H1 (cell line): ENCODE measurements around the gene FMNL2. TPM values are rescaled to one million over a fixed set of nuclear protein-coding genes. Genes with fewer than 3 reads are reported as not detected.

ENCODE experiments used
- CTCF ChIA-PET: fragments of 300-600 bp; sonication (Branson Sonifier 250); formaldehyde crosslinking; loops from one replicate; lab custom pipeline; 2021; ENCODE audit not compliant: partially characterized antibody; lab: Charles Lee
- POLR2A ChIA-PET: fragments of 300-600 bp; sonication (Branson Sonifier 250); formaldehyde crosslinking; loops from one replicate; lab custom pipeline; 2021; ENCODE audit warnings: inconsistent platforms; ENCODE audit not compliant: partially characterized antibody; lab: Charles Lee
- DNase-seq, 2 experiments: peaks; one replicate each; pipeline versions ENCODE4 v3.0.0 to v3.0.0-alpha.2; 2010 to 2022; ENCODE audit warnings: low spot score in 2 of 2, low read depth in 1 of 2, mixed read lengths in 1 of 2
- FAIRE-seq: peaks from 2 replicates; lab custom pipeline; 2011; peaks lifted over from hg19 to GRCh38; lab: Jason Lieb, UNC
- H2AFZ ChIP-seq: 2 replicates; pipeline ENCODE4 v1.8.1; 2012; ENCODE audit warnings: low read length, inconsistent platforms
- H2AK5ac ChIP-seq: 2 replicates; pipeline ENCODE4 v1.6.1; 2013; ENCODE audit warnings: low read depth, low read length
- H2BK120ac ChIP-seq: replicated peaks from 2 replicates; pipeline ENCODE3; 2013; ENCODE audit warnings: low read depth, low read length, inconsistent platforms
- H2BK12ac ChIP-seq: 2 replicates; pipeline ENCODE4 v1.6.1; 2013; ENCODE audit warnings: low read depth, low read length
- H2BK15ac ChIP-seq: 2 replicates; pipeline ENCODE4 v1.6.1; 2013; ENCODE audit warnings: low read length
- H2BK20ac ChIP-seq: 2 replicates; pipeline ENCODE4 v1.6.1; 2013; ENCODE audit warnings: low read length
- H2BK5ac ChIP-seq: 2 replicates; pipeline ENCODE4 v1.6.1; 2013; ENCODE audit warnings: low read depth, low read length
- H3K14ac ChIP-seq: 2 replicates; pipeline ENCODE4 v1.6.1; 2013; ENCODE audit warnings: inconsistent platforms; ENCODE audit not compliant: insufficient read length
- H3K18ac ChIP-seq: 2 replicates; pipeline ENCODE4 v1.6.1; 2013; ENCODE audit warnings: low read length; ENCODE audit errors: extremely low read depth
- H3K23ac ChIP-seq: 2 replicates; pipeline ENCODE4 v1.6.1; 2013; ENCODE audit warnings: inconsistent platforms; ENCODE audit not compliant: insufficient read length
- H3K23me2 ChIP-seq: 2 replicates; pipeline ENCODE4 v1.6.1; 2013; ENCODE audit warnings: low read depth, low read length
- H3K27ac ChIP-seq: 2 replicates; pipeline ENCODE4 v1.6.1; 2011; ENCODE audit warnings: low read depth, low read length, inconsistent platforms
- H3K27me3 ChIP-seq, 4 experiments: replicated peaks in 1 of 4; 1 replicate in 1 of 4; 2 replicates in 3 of 4; pipeline versions ENCODE4 v1.6.1 to v1.8.1; 2011 to 2013; ENCODE audit warnings: low read length in 3 of 4, mild to moderate bottlenecking in 3 of 4, inconsistent platforms in 2 of 4, mixed read lengths in 2 of 4, moderate library complexity in 1 of 4; ENCODE audit not compliant: control insufficient read depth in 3 of 4, insufficient read depth in 3 of 4; ENCODE audit errors: extremely low read depth in 1 of 4
- H3K36me3 ChIP-seq, 4 experiments: 2 replicates each; pipeline versions ENCODE4 v1.6.1 to v1.8.1; 2011 to 2013; ENCODE audit warnings: mild to moderate bottlenecking in 4 of 4, low read length in 3 of 4, moderate library complexity in 2 of 4, control low read depth in 1 of 4, inconsistent platforms in 1 of 4; ENCODE audit not compliant: insufficient read depth in 4 of 4, control insufficient read depth in 2 of 4
- H3K4ac ChIP-seq: replicated peaks from 2 replicates; pipeline ENCODE3; 2013; ENCODE audit warnings: low read length, low read depth, mixed read lengths, inconsistent platforms; ENCODE audit not compliant: insufficient read length
- H3K4me1 ChIP-seq, 4 experiments: replicated peaks in 1 of 4; 1 replicate in 1 of 4; 2 replicates in 3 of 4; pipeline versions ENCODE4 v1.6.1 to v1.8.1; 2011 to 2013; ENCODE audit warnings: low read length in 3 of 4, inconsistent platforms in 2 of 4, mixed read lengths in 1 of 4; ENCODE audit not compliant: insufficient read depth in 4 of 4, control insufficient read depth in 3 of 4
- H3K4me2 ChIP-seq, 2 experiments: 2 replicates each; pipeline versions ENCODE4 v1.6.1 to v1.8.1; 2011 to 2013; ENCODE audit warnings: low read depth in 2 of 2, low read length in 2 of 2, control low read depth in 1 of 2, inconsistent platforms in 1 of 2, mild to moderate bottlenecking in 1 of 2; ENCODE audit not compliant: insufficient read depth in 1 of 2
- H3K4me3 ChIP-seq, 4 experiments: fragments of 200-600, 300-600 bp in 1 of 4; sonication (generic), shearing (Covaris generic), sonication (Bioruptor Twin) in 1 of 4; 2 replicates each; pipeline versions ENCODE4 v1.5.1 to v1.8.1; 2011 to 2016; ENCODE audit warnings: low read length in 4 of 4, low read depth in 3 of 4, control low read depth in 2 of 4, inconsistent platforms in 2 of 4, mild to moderate bottlenecking in 2 of 4, mixed read lengths in 1 of 4, moderate library complexity in 1 of 4; ENCODE audit not compliant: insufficient read depth in 2 of 4; ENCODE audit errors: extremely low read depth in 1 of 4
- H3K56ac ChIP-seq: replicated peaks from 2 replicates; pipeline ENCODE3; 2013; ENCODE audit warnings: low read depth, mild to moderate bottlenecking, mixed read lengths, low read length, inconsistent platforms; ENCODE audit not compliant: insufficient read length
- H3K79me1 ChIP-seq: 2 replicates; pipeline ENCODE4 v1.6.1; 2013; ENCODE audit warnings: low read depth, low read length, control low read depth
- H3K79me2 ChIP-seq, 2 experiments: 2 replicates each; pipeline versions ENCODE4 v1.6.1 to v1.8.1; 2012 to 2013; ENCODE audit warnings: low read length in 2 of 2, mild to moderate bottlenecking in 2 of 2, inconsistent platforms in 1 of 2; ENCODE audit not compliant: insufficient read depth in 2 of 2, control insufficient read depth in 1 of 2
- H3K9ac ChIP-seq, 4 experiments: replicated peaks in 1 of 4; 1 replicate in 1 of 4; 2 replicates in 3 of 4; pipeline versions ENCODE4 v1.6.1 to v1.8.1; 2011 to 2013; ENCODE audit warnings: low read depth in 3 of 4, low read length in 3 of 4, control low read depth in 2 of 4, mild to moderate bottlenecking in 2 of 4, moderate library complexity in 2 of 4, inconsistent platforms in 1 of 4; ENCODE audit errors: extremely low read depth in 1 of 4
- H3K9me3 ChIP-seq, 2 experiments: 2 replicates each; pipeline versions ENCODE4 v1.6.1 to v1.8.1; 2012 to 2013; ENCODE audit warnings: mild to moderate bottlenecking in 2 of 2, moderate library complexity in 2 of 2, control low read depth in 1 of 2, inconsistent platforms in 1 of 2, low read depth in 1 of 2, low read length in 1 of 2, mixed read lengths in 1 of 2; ENCODE audit not compliant: insufficient read depth in 2 of 2
- H4K20me1 ChIP-seq, 2 experiments: replicated peaks in 1 of 2; 2 replicates each; pipeline versions ENCODE3 to v1.8.1; 2011 to 2013; ENCODE audit warnings: inconsistent platforms in 2 of 2, low read length in 2 of 2, mild to moderate bottlenecking in 1 of 2; ENCODE audit not compliant: insufficient read depth in 2 of 2, control insufficient read depth in 1 of 2
- H4K5ac ChIP-seq: 2 replicates; pipeline ENCODE4 v1.6.1; 2013; ENCODE audit warnings: low read length, low read depth, mixed read lengths, inconsistent platforms; ENCODE audit not compliant: insufficient read length
- H4K8ac ChIP-seq: 2 replicates; pipeline ENCODE4 v1.8.0; 2013; ENCODE audit warnings: mild to moderate bottlenecking, moderate library complexity, low read length, inconsistent platforms; ENCODE audit not compliant: insufficient read depth; ENCODE audit errors: extremely low read depth
- H4K91ac ChIP-seq: replicated peaks from 2 replicates; pipeline ENCODE3; 2013; ENCODE audit warnings: low read length, mixed read lengths, inconsistent platforms; ENCODE audit not compliant: insufficient read length
- BACH1 ChIP-seq: IDR thresholded peaks from 2 replicates; pipeline ENCODE4 v1.6.1; 2012; ENCODE audit warnings: low read length, improper control_type of control experiment
- BCL11A ChIP-seq, 2 experiments: IDR thresholded peaks; one replicate each; pipeline ENCODE4 v1.6.1; 2011; ENCODE audit warnings: low read depth in 2 of 2, low read length in 2 of 2, mild to moderate bottlenecking in 2 of 2
- BRCA1 ChIP-seq: IDR thresholded peaks from 2 replicates; pipeline ENCODE4 v1.6.1; 2012; ENCODE audit warnings: low read depth, low read length, improper control_type of control experiment
- CHD2 ChIP-seq: IDR thresholded peaks from 2 replicates; pipeline ENCODE4 v1.6.1; 2012; ENCODE audit warnings: low read length, improper control_type of control experiment
- CREB1 ChIP-seq: IDR thresholded peaks from 2 replicates; pipeline ENCODE4 v1.6.1; 2012; ENCODE audit warnings: inconsistent platforms
- EZH2 ChIP-seq: fragments of 200-600 bp; sonication (generic); IDR thresholded peaks from 2 replicates; pipeline ENCODE4 v1.7.1; 2012; ENCODE audit warnings: low read depth, mild to moderate bottlenecking, moderate library complexity, low read length, inconsistent platforms; ENCODE audit not compliant: severe bottlenecking
- HDAC2 ChIP-seq, 2 experiments: fragments of 300-600 bp in 1 of 2; sonication (generic) in 1 of 2; IDR thresholded peaks; 2 replicates each; pipeline ENCODE4 v1.6.1; 2011 to 2012; ENCODE audit warnings: low read depth in 2 of 2, low read length in 2 of 2, mild to moderate bottlenecking in 2 of 2, moderate library complexity in 2 of 2, borderline replicate concordance in 1 of 2, inconsistent platforms in 1 of 2
- KDM4A ChIP-seq: IDR thresholded peaks from one replicate; pipeline ENCODE4 v1.7.1; 2012; ENCODE audit warnings: low read depth, mild to moderate bottlenecking, moderate library complexity, low read length, inconsistent platforms; ENCODE audit not compliant: severe bottlenecking
- POLR2A ChIP-seq, 2 experiments: IDR thresholded peaks; 1 replicate in 1 of 2; 2 replicates in 1 of 2; pipeline ENCODE4 v1.6.1; 2011; ENCODE audit warnings: low read depth in 2 of 2, low read length in 2 of 2, mild to moderate bottlenecking in 2 of 2; ENCODE audit errors: control extremely low read depth in 1 of 2
- RAD21 ChIP-seq, 2 experiments: IDR thresholded peaks in 1 of 2; conservative IDR thresholded peaks in 1 of 2; 2 replicates each; pipeline ENCODE4 v1.6.1; 2011; ENCODE audit warnings: low read depth in 2 of 2, low read length in 2 of 2, improper control_type of control experiment in 1 of 2, inconsistent platforms in 1 of 2, mild to moderate bottlenecking in 1 of 2, moderate library complexity in 1 of 2
- SP4 ChIP-seq: IDR thresholded peaks from 2 replicates; pipeline ENCODE4 v1.6.1; 2012; ENCODE audit warnings: low read length, inconsistent platforms
- TAF1 ChIP-seq: IDR thresholded peaks from 2 replicates; pipeline ENCODE4 v1.6.1; 2011; ENCODE audit warnings: mild to moderate bottlenecking, low read depth, low read length
- WGBS, 2 experiments: shearing (Covaris generic) in 1 of 2; methylation state at CpG; one replicate each; pipeline versions ENCODE4 v1.1.6 to v1.1.7; 2013 to 2015; ENCODE audit warnings: low lambda C conversion rate in 2 of 2, mixed read lengths in 2 of 2, inconsistent platforms in 1 of 2, low coverage in 1 of 2, missing lambda C conversion rate in 1 of 2; ENCODE audit not compliant: insufficient replicate concordance in 2 of 2, insufficient coverage in 1 of 2, insufficient read length in 1 of 2; ENCODE audit errors: extremely low coverage in 1 of 2, missing lambda C conversion rate in 1 of 2; 5-methylcytosine and 5-hydroxymethylcytosine counted together
- polyA plus RNA-seq, 7 experiments: library from polyadenylated mRNA; depleted of rRNA in 3 of 7; stranded (reverse) in 5 of 7; unstranded in 2 of 7; fragments of >200 nt in 5 of 7; fragments of 200-250 nt in 2 of 7; gene quantifications; 1 replicate in 5 of 7; 2 replicates in 1 of 7; 4 replicates in 1 of 7; pipeline versions ENCODE4 v1.2.1 to v1.2.3, GENCODE V29; 2011 to 2013; ENCODE audit warnings: missing spikeins in 2 of 7, mixed read lengths in 2 of 7
- total RNA-seq: library from RNA; stranded (reverse); fragmentation: NEBNext Ultra II Directional; extraction: Animal tissue kit (Norgen Biotek cat#: 25700); gene quantifications from 2 replicates; pipeline ENCODE4 v1.2.1, GENCODE V29; 2021
- TF ChIP-seq, protein P1 (sequence below): IDR thresholded peaks from 2 replicates; pipeline ENCODE4 v1.6.1; 2012; ENCODE audit warnings: low read length, inconsistent platforms

The FMNL2 gene
- total and polyA plus RNA-seq, 2 of the 8 experiments (the other 6 are each of a cell fraction or from before 2014, with no cell fraction given), result 15.5 to 45.1 TPM

DNA sequence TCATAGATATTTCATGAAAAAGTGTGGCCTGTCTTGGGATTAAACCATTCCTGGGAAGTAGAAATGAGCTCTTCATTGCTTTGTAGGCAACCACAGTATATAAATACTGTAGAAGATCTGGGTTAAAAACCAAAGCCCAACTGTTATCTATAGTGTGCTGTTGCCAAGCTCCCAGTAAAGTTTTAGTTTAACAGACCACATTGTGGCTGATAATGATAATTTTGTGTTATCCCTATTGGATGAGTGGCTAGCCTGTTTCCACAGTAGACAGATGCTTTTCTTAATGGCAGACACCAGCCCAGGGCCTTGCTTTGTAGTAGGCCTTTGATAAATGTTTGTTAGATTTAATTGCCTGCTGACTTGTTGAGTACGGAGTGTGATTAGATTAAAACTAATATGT is 52.1 kb downstream of the FMNL2 start:
- H4K8ac ChIP-seq, result no peak overlapping the region
- no peak overlapping the region for H4K5ac ChIP-seq
- ChIA-PET CTCF (interaction anchor here (0.8 to 2.3 kb wide), 2 partner anchors 8 to 25 kb away, joined by 3 to 6 read pairs; no protein-coding TSS in a partner anchor), POLR2A (no interaction called here)
- no peaks in the 10 kb centered on the region for H3K23me2 ChIP-seq
- FAIRE-seq (no peak), DNase-seq (no peak)
- no peak overlapping the region for H2BK5ac ChIP-seq
- H3K27me3 ChIP-seq, result no peaks in the 10 kb centered on the region
- H3K9me3 ChIP-seq, result no peaks in the 10 kb centered on the region
- H3K27ac ChIP-seq, result no peak overlapping the region
- no peak overlapping the region for H3K14ac ChIP-seq
- H3K4ac ChIP-seq, result no peak overlapping the region
- 88% methylated on average over 1 of the region's 1 CpG; no CpG with 5 or more reads in 1 of the 2 experiments for WGBS, 2 experiments
- H2BK120ac ChIP-seq, result no peak overlapping the region
- no peak overlapping the region for H3K4me2 ChIP-seq
- peaks cover 4% of the 10 kb centered on the region; the same call in 1 of the 2 replicates for H3K79me1 ChIP-seq
- H3K56ac ChIP-seq, result no peak overlapping the region
- peaks cover 2 to 83% of the 10 kb centered on the region in 2 experiments; a peak in 3 of 4 replicates for H3K79me2 ChIP-seq
- peaks cover 3 to 10% of the 10 kb centered on the region in 2 experiments for H4K20me1 ChIP-seq
- no peak overlapping the region for H2BK20ac ChIP-seq
- H3K36me3 ChIP-seq, result no peaks in the 10 kb centered on the region
- peaks cover 0 to 5% (median under 1%) of the 10 kb centered on the region in 4 experiments; a peak in 3 of 7 replicates for H3K4me1 ChIP-seq
- no peak overlapping the region for H3K18ac ChIP-seq
- no peak overlapping the region for H3K4me3 ChIP-seq
- no peak overlapping the region for H2AK5ac ChIP-seq
- no peak overlapping the region for H2BK12ac ChIP-seq
- H3K23ac ChIP-seq, result no peak overlapping the region
- TF ChIP-seq POLR2A (IDR thresholded peaks at IDR 0.05; ENCODE audit: control extremely low read depth in 1 of 2, low read depth in 2 of 2, low read length in 2 of 2) (no peak), EZH2 (no peak), RAD21 (IDR thresholded peaks at IDR 0.05 in 1 of 2, conservative IDR thresholded peaks at IDR 0.05 in 1 of 2; ENCODE audit: low read depth in 2 of 2, low read length in 2 of 2) (no peak), KDM4A (no peak), CHD2 (no peak), TAF1 (no peak), BRCA1 (no peak), CREB1 (no peak), HDAC2 (IDR thresholded peaks at IDR 0.05; ENCODE audit: borderline replicate concordance in 1 of 2, low read depth in 2 of 2, low read length in 2 of 2) (no peak), BCL11A (IDR thresholded peaks at IDR 0.05; ENCODE audit: low read depth in 2 of 2, low read length in 2 of 2) (no peak), BACH1 (no peak), SP4 (no peak)
- TF ChIP-seq, protein P1, sequence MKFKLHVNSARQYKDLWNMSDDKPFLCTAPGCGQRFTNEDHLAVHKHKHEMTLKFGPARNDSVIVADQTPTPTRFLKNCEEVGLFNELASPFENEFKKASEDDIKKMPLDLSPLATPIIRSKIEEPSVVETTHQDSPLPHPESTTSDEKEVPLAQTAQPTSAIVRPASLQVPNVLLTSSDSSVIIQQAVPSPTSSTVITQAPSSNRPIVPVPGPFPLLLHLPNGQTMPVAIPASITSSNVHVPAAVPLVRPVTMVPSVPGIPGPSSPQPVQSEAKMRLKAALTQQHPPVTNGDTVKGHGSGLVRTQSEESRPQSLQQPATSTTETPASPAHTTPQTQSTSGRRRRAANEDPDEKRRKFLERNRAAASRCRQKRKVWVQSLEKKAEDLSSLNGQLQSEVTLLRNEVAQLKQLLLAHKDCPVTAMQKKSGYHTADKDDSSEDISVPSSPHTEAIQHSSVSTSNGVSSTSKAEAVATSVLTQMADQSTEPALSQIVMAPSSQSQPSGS, result no peak
- H4K91ac ChIP-seq, result no peak overlapping the region
- H2BK15ac ChIP-seq, result no peak overlapping the region
- no peak overlapping the region for H3K9ac ChIP-seq
- H2AFZ ChIP-seq, result no peak overlapping the region
